NT2/D1 (cell line): ENCODE measurements around the gene NXPE3.
"Not testable (repeated sequence)": the region's sequence is repeated elsewhere in the genome, so short reads cannot be mapped to it uniquely, and the experiment has no call there.

ENCODE experiments used
- DNase-seq: peaks from one replicate; pipeline ENCODE4 v3.0.0-alpha.2; 2011; ENCODE audit warnings: low read depth, low spot score
- H3K27me3 ChIP-seq: 2 replicates; pipeline ENCODE4 v1.6.0; 2011; ENCODE audit warnings: mild to moderate bottlenecking; ENCODE audit not compliant: insufficient read length, insufficient read depth
- H3K36me3 ChIP-seq: 2 replicates; pipeline ENCODE4 v1.6.1; 2011; ENCODE audit warnings: mild to moderate bottlenecking, low read length, mixed read lengths; ENCODE audit not compliant: insufficient read depth, insufficient read length
- H3K4me1 ChIP-seq: 2 replicates; pipeline ENCODE4 v1.5.1; 2011; ENCODE audit not compliant: insufficient read depth, insufficient read length
- H3K4me3 ChIP-seq: 2 replicates; pipeline ENCODE4 v1.5.1; 2011; ENCODE audit warnings: low read depth; ENCODE audit not compliant: insufficient read length
- H3K9ac ChIP-seq: 2 replicates; pipeline ENCODE4 v1.6.0; 2011; ENCODE audit warnings: low read depth; ENCODE audit not compliant: insufficient read length
- H3K9me3 ChIP-seq: 2 replicates; pipeline ENCODE4 v1.5.1; 2011; ENCODE audit warnings: mild to moderate bottlenecking, low read length; ENCODE audit not compliant: insufficient read depth
- SUZ12 ChIP-seq: IDR thresholded peaks from 2 replicates; pipeline ENCODE4 v1.6.1; 2011; ENCODE audit not compliant: insufficient read length, insufficient read depth; ENCODE audit errors: extremely low read depth
- YY1 ChIP-seq: IDR thresholded peaks from 2 replicates; pipeline ENCODE4 v1.6.1; 2011; ENCODE audit not compliant: insufficient read length, insufficient read depth
- ZNF274 ChIP-seq: IDR thresholded peaks from 2 replicates; pipeline ENCODE4 v1.6.1; 2011; ENCODE audit warnings: mild to moderate bottlenecking, low read depth, low read length

The NXPE3 gene

GRCh38 chr3:101779047-101779821 is at the start of gene NXPE3:
Gene NXPE3, plus strand, starts transcription at chr3:101779211. Its CDS starts 6,386 bp downstream, at chr3:101785597.
- DNase-seq, result peak; percentile 62

GRCh38 chr3:101729586-101729985 is 49.4 kb upstream of the NXPE3 start:
- TF ChIP-seq ZNF274 (no peak), SUZ12 (no peak), YY1 (no peak)
- Histone ChIP-seq H3K9ac (no peak overlapping the region), H3K36me3 (peaks cover 58% of the 10 kb centered on the region), H3K9me3 (no peaks in the 10 kb centered on the region), H3K4me1 (no peaks in the 10 kb centered on the region), H3K27me3 (no peaks in the 10 kb centered on the region), H3K4me3 (no peak overlapping the region)
- DNase-seq, result no peak

More at GRCh38 chr3:101779047-101779821, at the start of gene NXPE3:
- Histone ChIP-seq H3K27me3 (peaks cover 13% of the 10 kb centered on the region), H3K9ac (peak within 1 kb of the TSS; percentile 70), H3K4me1 (no peaks in the 10 kb centered on the region), H3K9me3 (no peaks in the 10 kb centered on the region), H3K36me3 (peaks cover 16% of the 10 kb centered on the region), H3K4me3 (peak within 1 kb of the TSS; percentile 50)
- TF ChIP-seq ZNF274 (no peak), YY1 (no peak), SUZ12 (no peak)

- no peak for DNase-seq
- Histone ChIP-seq H3K9ac (no peak overlapping the region), H3K27me3 (no peaks in the 10 kb centered on the region), H3K36me3 (peaks cover 71% of the 10 kb centered on the region), H3K9me3 (no peaks in the 10 kb centered on the region; the same call in 1 of the 2 replicates), H3K4me1 (peaks cover 2% of the 10 kb centered on the region), H3K4me3 (no peak overlapping the region)
- TF ChIP-seq YY1 (no peak), ZNF274 (no peak), SUZ12 (no peak)
These were observed 48.2 kb upstream of the NXPE3 start for GRCh38 chr3:101730839-101731238.

GRCh38 chr3:101732240-101732641 is 46.8 kb upstream of the NXPE3 start:
- Histone ChIP-seq H3K27me3 (no peaks in the 10 kb centered on the region), H3K4me3 (no peak overlapping the region), H3K9ac (no peak overlapping the region), H3K9me3 (no peaks in the 10 kb centered on the region; the same call in 1 of the 2 replicates), H3K36me3 (peaks cover 81% of the 10 kb centered on the region), H3K4me1 (peaks cover 2% of the 10 kb centered on the region)
- no peak for DNase-seq
- TF ChIP-seq ZNF274, result no peak
- no peak for TF ChIP-seq SUZ12
- TF ChIP-seq YY1, result no peak

- Histone ChIP-seq H3K27me3 (no peaks in the 10 kb centered on the region), H3K9ac (no peak overlapping the region), H3K4me3 (no peak overlapping the region), H3K9me3 (no peaks in the 10 kb centered on the region; the same call in 1 of the 2 replicates), H3K4me1 (peaks cover 2% of the 10 kb centered on the region), H3K36me3 (peaks cover 55% of the 10 kb centered on the region)
- no peak for TF ChIP-seq ZNF274
- TF ChIP-seq SUZ12, result no peak
- TF ChIP-seq YY1, result no peak
- DNase-seq, result no peak
These were observed 43.2 kb upstream of the NXPE3 start for GRCh38 chr3:101735833-101736232.

- not testable (repeated sequence) for H3K36me3 ChIP-seq, H3K27me3 ChIP-seq, DNase-seq, H3K9me3 ChIP-seq, H3K4me3 ChIP-seq, H3K9ac ChIP-seq, H3K4me1 ChIP-seq
These were observed 37.1 kb upstream of the NXPE3 start for GRCh38 chr3:101741914-101742313.

GRCh38 chr3:101744811-101745210 is 34.2 kb upstream of the NXPE3 start:
- no peak overlapping the region for H3K9ac ChIP-seq
- peaks cover 3% of the 10 kb centered on the region for H3K36me3 ChIP-seq
- no peaks in the 10 kb centered on the region for H3K9me3 ChIP-seq
- no peaks in the 10 kb centered on the region for H3K4me1 ChIP-seq
- no peak for DNase-seq
- no peak for TF ChIP-seq SUZ12
- no peak for TF ChIP-seq YY1
- TF ChIP-seq ZNF274, result no peak
- no peaks in the 10 kb centered on the region for H3K27me3 ChIP-seq
- H3K4me3 ChIP-seq, result no peak overlapping the region

- H3K9ac ChIP-seq, result not testable (repeated sequence)
These were observed 33.1 kb upstream of the NXPE3 start for GRCh38 chr3:101745934-101746333.

GRCh38 chr3:101753386-101754113 is 25.5 kb upstream of the NXPE3 start:
- H3K9me3 ChIP-seq, DNase-seq, H3K27me3 ChIP-seq, H3K4me3 ChIP-seq, H3K9ac ChIP-seq, H3K4me1 ChIP-seq: not testable (repeated sequence)
- H3K36me3 ChIP-seq, result peaks cover 28% of the 10 kb centered on the region

More at GRCh38 chr3:101745934-101746333, 33.1 kb upstream of the NXPE3 start:
- not testable (repeated sequence) for H3K9me3 ChIP-seq, H3K4me3 ChIP-seq, DNase-seq, H3K4me1 ChIP-seq, H3K27me3 ChIP-seq, H3K36me3 ChIP-seq
